ENCODE data around the gene EPB41L5.
"Not testable (repeated sequence)": the region's sequence is repeated elsewhere in the genome, so short reads cannot be mapped to it uniquely, and the experiment has no call there.

The EPB41L5 gene

GRCh38 chr2:120029672-120030640 is 17.1 kb downstream of the EPB41L5 start:
- no peak overlapping the region for H3K4me3 ChIP-seq (ENCODE audit: low read depth, low read length)

- H3K4me3 ChIP-seq (ENCODE audit: low read depth, low read length) = no peak overlapping the region
These were observed 19.4 kb downstream of the EPB41L5 start for GRCh38 chr2:120032297-120032696.

- no peak overlapping the region for H3K4me3 ChIP-seq (ENCODE audit: low read depth, low read length)
These were observed 21.1 kb downstream of the EPB41L5 start for GRCh38 chr2:120034027-120034426.

GRCh38 chr2:120034621-120035020 is 21.7 kb downstream of the EPB41L5 start:
- no peak overlapping the region for H3K4me3 ChIP-seq (ENCODE audit: low read depth, low read length)

GRCh38 chr2:120036145-120036544 is 23.3 kb downstream of the EPB41L5 start:
- H3K4me3 ChIP-seq (ENCODE audit: low read depth, low read length) = no peak overlapping the region

GRCh38 chr2:120037995-120038541 is 25.2 kb downstream of the EPB41L5 start:
- H3K4me3 ChIP-seq (ENCODE audit: low read depth, low read length) = no peak overlapping the region

GRCh38 chr2:120042359-120042758 is 29.5 kb downstream of the EPB41L5 start:
- no peak overlapping the region for H3K4me3 ChIP-seq (ENCODE audit: low read depth, low read length)

GRCh38 chr2:120044336-120044735 is 31.5 kb downstream of the EPB41L5 start:
- no peak overlapping the region for H3K4me3 ChIP-seq (ENCODE audit: low read depth, low read length)

- H3K4me3 ChIP-seq (ENCODE audit: low read depth, low read length) = not testable (repeated sequence)
These were observed 32.9 kb downstream of the EPB41L5 start for GRCh38 chr2:120045775-120046174.

- H3K4me3 ChIP-seq (ENCODE audit: low read depth, low read length) = not testable (repeated sequence)
These were observed 33.4 kb downstream of the EPB41L5 start for GRCh38 chr2:120046252-120046651.

GRCh38 chr2:120052597-120052996 is 39.7 kb downstream of the EPB41L5 start:
- H3K4me3 ChIP-seq (ENCODE audit: low read depth, low read length) = no peak overlapping the region

GRCh38 chr2:120053891-120054290 is 41.0 kb downstream of the EPB41L5 start:
- no peak overlapping the region for H3K4me3 ChIP-seq (ENCODE audit: low read depth, low read length)

GRCh38 chr2:120059483-120059882 is 46.6 kb downstream of the EPB41L5 start:
- no peak overlapping the region for H3K4me3 ChIP-seq (ENCODE audit: low read depth, low read length)

- no peak overlapping the region for H3K4me3 ChIP-seq (ENCODE audit: low read depth, low read length)
These were observed 47.3 kb downstream of the EPB41L5 start for GRCh38 chr2:120060088-120060623.

GRCh38 chr2:120064664-120065063 is 51.8 kb downstream of the EPB41L5 start:
- H3K4me3 ChIP-seq (ENCODE audit: low read depth, low read length) = no peak overlapping the region

- H3K4me3 ChIP-seq (ENCODE audit: low read depth, low read length) = no peak overlapping the region
These were observed 54.1 kb downstream of the EPB41L5 start for GRCh38 chr2:120066800-120067547.

GRCh38 chr2:120068040-120068658 is 55.3 kb downstream of the EPB41L5 start:
- H3K4me3 ChIP-seq (ENCODE audit: low read depth, low read length) = not testable (repeated sequence)

GRCh38 chr2:120075545-120075944 is 62.7 kb downstream of the EPB41L5 start:
- no peak overlapping the region for H3K4me3 ChIP-seq (ENCODE audit: low read depth, low read length)

- H3K4me3 ChIP-seq (ENCODE audit: low read depth, low read length) = no peak overlapping the region
These were observed 65.0 kb downstream of the EPB41L5 start for GRCh38 chr2:120077896-120078295.

GRCh38 chr2:120079647-120080046 is 66.8 kb downstream of the EPB41L5 start:
- no peak overlapping the region for H3K4me3 ChIP-seq (ENCODE audit: low read depth, low read length)

GRCh38 chr2:120091436-120091835 is 78.6 kb downstream of the EPB41L5 start:
- H3K4me3 ChIP-seq (ENCODE audit: low read depth, low read length) = no peak overlapping the region
